ENCODE results near the gene XPNPEP1.

The XPNPEP1 gene

GRCh38 chr10:109866168-109866994, 56.9 kb downstream of the XPNPEP1 start:
- Histone ChIP-seq H3K9me3 (no peaks in the 10 kb centered on the region), H3K36me3 (replicated peaks) (peaks cover 14% of the 10 kb centered on the region), H3K4me3 (no peak overlapping the region), H3K4me1 (no peaks in the 10 kb centered on the region), H3K27me3 (ENCODE audit: low read depth) (no peaks in the 10 kb centered on the region)
- DNase-seq (ENCODE audit: low spot score in 2 of 2): no peak
- in situ Hi-C loops (cut with MboI; ENCODE audit: low sequenced_read_pairs): no loop called here

DNA sequence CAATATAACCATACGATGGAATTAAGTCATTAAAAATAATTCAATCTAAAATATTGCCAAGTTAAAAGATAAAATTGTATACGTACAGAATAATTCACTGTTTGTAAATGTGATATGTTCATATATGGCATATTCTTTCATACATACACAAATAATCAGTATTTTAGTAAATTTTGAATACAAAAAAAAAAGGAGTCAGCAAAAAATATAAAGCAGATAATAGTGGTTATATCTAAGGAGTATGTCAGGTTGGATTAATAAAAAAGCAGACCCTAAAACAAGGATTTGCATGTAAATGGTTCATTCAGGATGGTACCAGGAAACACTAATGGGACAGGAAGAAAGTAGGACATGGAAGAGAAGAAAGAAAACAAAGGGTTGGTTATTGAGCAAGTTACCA, 59.5 kb downstream of the XPNPEP1 start:
- in situ Hi-C loops (cut with MboI; ENCODE audit: low sequenced_read_pairs): no loop called here
- DNase-seq (ENCODE audit: low spot score in 2 of 2): no peak
- H3K36me3 ChIP-seq (replicated peaks): 0 out of 2 replicates have a peak, but pooled peaks cover 4% of the 10 kb centered on the region
- H3K4me3 ChIP-seq: no peak overlapping the region
- no peaks in the 10 kb centered on the region for H3K4me1 ChIP-seq
- no peaks in the 10 kb centered on the region for H3K27me3 ChIP-seq (ENCODE audit: low read depth)
- no peaks in the 10 kb centered on the region for H3K9me3 ChIP-seq

DNA sequence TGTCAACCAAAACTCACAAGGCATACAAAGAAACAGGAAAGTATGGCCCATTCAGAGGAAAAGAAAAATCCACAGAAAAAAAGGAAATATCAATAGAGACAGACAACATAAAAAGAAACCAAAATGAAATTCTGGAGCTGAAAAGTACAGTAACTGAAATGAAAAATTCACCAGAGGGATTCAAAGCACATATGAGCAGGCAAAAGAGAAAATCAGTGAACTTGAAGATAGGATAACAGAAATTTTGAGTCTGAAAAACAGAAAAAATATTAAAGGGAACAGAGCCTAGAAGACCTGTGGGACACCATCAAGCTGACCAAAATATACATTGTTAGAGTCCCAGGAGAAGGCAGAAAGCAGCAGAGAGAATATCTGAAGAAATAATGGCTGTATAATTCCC, 60.6 kb downstream of the XPNPEP1 start:
- 0 out of 2 replicates have a peak, but pooled peaks cover 4% of the 10 kb centered on the region for H3K36me3 ChIP-seq (replicated peaks)
- no peaks in the 10 kb centered on the region for H3K27me3 ChIP-seq (ENCODE audit: low read depth)
- DNase-seq (ENCODE audit: low spot score in 2 of 2): no peak
- no peak overlapping the region for H3K4me3 ChIP-seq
- no peaks in the 10 kb centered on the region for H3K9me3 ChIP-seq
- in situ Hi-C loops (cut with MboI; ENCODE audit: low sequenced_read_pairs): no loop called here
- no peaks in the 10 kb centered on the region for H3K4me1 ChIP-seq

GRCh38 chr10:109862041-109862440, 61.3 kb downstream of the XPNPEP1 start:
- Histone ChIP-seq H3K36me3 (replicated peaks) (0 out of 2 replicates have a peak, but pooled peaks cover 4% of the 10 kb centered on the region), H3K9me3 (no peaks in the 10 kb centered on the region), H3K4me1 (no peaks in the 10 kb centered on the region), H3K4me3 (no peak overlapping the region), H3K27me3 (ENCODE audit: low read depth) (no peaks in the 10 kb centered on the region)
- no peak for DNase-seq (ENCODE audit: low spot score in 2 of 2)
- in situ Hi-C loops (cut with MboI; ENCODE audit: low sequenced_read_pairs): no loop called here

- Histone ChIP-seq H3K4me3 (no peak overlapping the region), H3K27me3 (ENCODE audit: low read depth) (no peaks in the 10 kb centered on the region), H3K36me3 (replicated peaks) (0 out of 2 replicates have a peak, but pooled peaks cover 4% of the 10 kb centered on the region), H3K4me1 (no peaks in the 10 kb centered on the region), H3K9me3 (no peaks in the 10 kb centered on the region)
- in situ Hi-C loops (cut with MboI; ENCODE audit: low sequenced_read_pairs): no loop called here
- DNase-seq (ENCODE audit: low spot score in 2 of 2): no peak
Measured at GRCh38 chr10:109861081-109861480, 62.2 kb downstream of the XPNPEP1 start.

- no peaks in the 10 kb centered on the region for H3K9me3 ChIP-seq
- in situ Hi-C loops (cut with MboI; ENCODE audit: low sequenced_read_pairs): no loop called here
- no peaks in the 10 kb centered on the region for H3K4me1 ChIP-seq
- no peaks in the 10 kb centered on the region for H3K27me3 ChIP-seq (ENCODE audit: low read depth)
- H3K4me3 ChIP-seq: no peak overlapping the region
- H3K36me3 ChIP-seq (replicated peaks): no peaks in the 10 kb centered on the region
- DNase-seq (ENCODE audit: low spot score in 2 of 2): no peak
Measured at GRCh38 chr10:109859221-109859620, 64.1 kb downstream of the XPNPEP1 start.

DNA sequence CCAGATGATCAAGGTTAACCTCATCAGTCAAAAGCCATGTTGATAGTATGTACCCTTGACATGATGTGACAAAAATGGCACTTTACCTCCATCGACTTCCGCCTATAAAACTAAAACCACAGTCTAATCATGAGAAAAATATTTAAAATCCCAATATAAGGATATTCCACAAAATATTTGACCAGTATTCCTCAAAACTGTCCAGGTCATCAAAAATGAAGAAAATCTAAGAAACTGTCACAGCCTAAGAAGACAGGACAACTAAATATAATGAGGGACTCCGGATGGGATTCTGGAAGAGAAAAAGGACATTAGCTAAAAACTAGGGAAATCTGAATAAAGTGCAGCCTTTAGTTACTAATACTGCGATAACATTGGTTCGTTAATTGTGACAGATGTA, 67.6 kb downstream of the XPNPEP1 start:
- no peaks in the 10 kb centered on the region for H3K4me1 ChIP-seq
- DNase-seq (ENCODE audit: low spot score in 2 of 2): no peak
- H3K4me3 ChIP-seq: no peak overlapping the region
- in situ Hi-C loops (cut with MboI; ENCODE audit: low sequenced_read_pairs): no loop called here
- H3K36me3 ChIP-seq (replicated peaks): no peaks in the 10 kb centered on the region
- no peaks in the 10 kb centered on the region; the same call in 1 of the 2 replicates for H3K27me3 ChIP-seq (ENCODE audit: low read depth)
- H3K9me3 ChIP-seq: no peaks in the 10 kb centered on the region

DNA sequence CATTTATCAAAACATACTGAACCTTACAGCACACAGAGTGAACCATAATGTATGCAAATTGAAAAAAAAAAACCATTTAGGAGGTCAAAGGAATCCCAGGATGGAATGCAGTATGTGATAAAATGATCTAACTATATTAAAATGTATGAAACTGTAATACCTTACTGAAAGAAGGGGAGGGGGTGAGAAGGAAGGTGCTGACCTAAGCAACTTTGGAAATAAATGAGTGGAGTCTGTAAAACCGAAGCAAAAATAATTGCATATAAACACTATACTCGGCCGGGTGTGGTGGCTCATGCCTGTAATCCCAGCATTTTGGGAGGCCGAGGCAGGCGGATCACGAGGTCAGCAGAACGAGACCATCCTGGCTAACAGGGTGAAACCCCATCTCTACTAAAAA, 69.4 kb downstream of the XPNPEP1 start:
- Histone ChIP-seq H3K4me3 (no peak overlapping the region), H3K9me3 (no peaks in the 10 kb centered on the region), H3K27me3 (ENCODE audit: low read depth) (no peaks in the 10 kb centered on the region; the same call in 1 of the 2 replicates), H3K4me1 (no peaks in the 10 kb centered on the region), H3K36me3 (replicated peaks) (no peaks in the 10 kb centered on the region)
- DNase-seq (ENCODE audit: low spot score in 2 of 2): no peak
- in situ Hi-C loops (cut with MboI; ENCODE audit: low sequenced_read_pairs): no loop called here

GRCh38 chr10:109852475-109853037, 70.8 kb downstream of the XPNPEP1 start:
- Histone ChIP-seq H3K4me1 (no peaks in the 10 kb centered on the region), H3K27me3 (ENCODE audit: low read depth) (no peaks in the 10 kb centered on the region; the same call in 1 of the 2 replicates), H3K9me3 (no peaks in the 10 kb centered on the region), H3K4me3 (no peak overlapping the region), H3K36me3 (replicated peaks) (no peaks in the 10 kb centered on the region)
- in situ Hi-C loops (cut with MboI; ENCODE audit: low sequenced_read_pairs): no loop called here
- DNase-seq (ENCODE audit: low spot score in 2 of 2): peak; percentile 57 to 86

DNA sequence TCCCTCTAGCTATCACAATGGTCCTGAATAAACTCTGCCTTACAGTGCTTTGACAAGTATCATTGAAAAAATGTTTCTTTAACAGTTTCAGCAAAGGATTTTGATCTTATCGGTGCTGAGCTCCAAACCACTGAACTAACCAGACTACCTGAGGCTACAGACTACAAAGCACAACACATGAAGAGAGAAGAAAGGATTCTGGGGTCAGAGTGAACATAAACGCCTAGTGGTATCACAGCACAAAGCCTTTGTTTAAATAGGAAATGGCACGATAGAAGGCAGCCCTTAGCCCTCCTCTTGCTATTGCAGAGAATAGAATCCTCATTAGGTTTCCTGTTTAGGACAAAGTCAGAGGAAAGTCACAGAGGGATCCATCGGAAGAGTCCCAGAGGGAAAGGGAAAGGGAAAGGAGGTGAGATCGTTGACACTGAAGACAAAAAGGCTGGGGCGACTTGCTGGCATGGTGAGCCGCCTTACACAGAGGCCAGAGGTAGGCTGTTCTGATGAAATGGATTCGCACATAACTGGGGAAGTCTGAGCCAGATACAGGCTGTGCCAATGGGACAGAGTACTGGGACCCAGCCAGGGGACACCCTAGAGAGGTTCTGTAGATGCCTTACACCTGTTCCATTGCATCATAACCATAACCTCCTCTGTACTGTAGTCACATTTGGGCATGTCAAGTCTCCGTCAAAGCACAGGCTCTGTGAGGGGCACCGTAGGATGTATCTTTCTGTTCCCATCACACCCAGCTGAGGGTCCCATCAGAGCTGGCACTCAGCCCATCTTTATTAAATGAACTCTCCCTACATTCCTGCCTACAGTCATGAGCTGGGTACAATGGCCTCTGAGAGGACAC, 71.5 kb downstream of the XPNPEP1 start:
- Histone ChIP-seq H3K4me3 (no peak overlapping the region), H3K36me3 (replicated peaks) (no peaks in the 10 kb centered on the region), H3K27me3 (ENCODE audit: low read depth) (peaks cover 5% of the 10 kb centered on the region; the same call in 1 of the 2 replicates), H3K9me3 (no peaks in the 10 kb centered on the region), H3K4me1 (no peaks in the 10 kb centered on the region)
- no peak for DNase-seq (ENCODE audit: low spot score in 2 of 2)
- in situ Hi-C loops (cut with MboI; ENCODE audit: low sequenced_read_pairs): no loop called here

DNA sequence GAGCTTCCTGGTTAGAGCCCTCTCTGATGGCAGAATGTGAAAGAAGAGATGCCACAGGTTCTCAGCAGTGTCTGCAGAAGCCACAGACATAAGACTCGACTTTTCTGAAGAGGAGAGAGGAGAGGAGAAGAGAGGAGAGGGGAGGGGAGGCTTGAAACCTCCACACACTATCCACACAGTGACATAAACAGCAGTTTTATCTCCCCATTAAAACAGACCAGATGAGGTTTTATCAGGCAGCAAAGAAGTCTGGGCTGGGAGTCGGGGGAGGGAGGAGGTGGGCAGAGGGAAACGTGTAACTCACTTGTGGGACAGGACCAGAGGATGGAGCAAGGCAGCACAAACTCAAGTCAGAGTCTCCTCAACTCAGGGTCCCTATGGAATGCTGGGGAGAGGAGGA, 76.5 kb downstream of the XPNPEP1 start:
- H3K9me3 ChIP-seq: no peaks in the 10 kb centered on the region
- H3K4me1 ChIP-seq: no peaks in the 10 kb centered on the region
- in situ Hi-C loops (cut with MboI; ENCODE audit: low sequenced_read_pairs): no loop called here
- no peak overlapping the region for H3K4me3 ChIP-seq
- H3K36me3 ChIP-seq (replicated peaks): no peaks in the 10 kb centered on the region
- peaks cover 10% of the 10 kb centered on the region for H3K27me3 ChIP-seq (ENCODE audit: low read depth)
- DNase-seq (ENCODE audit: low spot score in 2 of 2): no peak

GRCh38 chr10:109845308-109845707, 78.0 kb downstream of the XPNPEP1 start:
- Histone ChIP-seq H3K9me3 (no peaks in the 10 kb centered on the region), H3K4me1 (no peaks in the 10 kb centered on the region), H3K36me3 (replicated peaks) (no peaks in the 10 kb centered on the region), H3K4me3 (no peak overlapping the region), H3K27me3 (ENCODE audit: low read depth) (peaks cover 10% of the 10 kb centered on the region)
- in situ Hi-C loops (cut with MboI; ENCODE audit: low sequenced_read_pairs): no loop called here
- no peak for DNase-seq (ENCODE audit: low spot score in 2 of 2)

DNA sequence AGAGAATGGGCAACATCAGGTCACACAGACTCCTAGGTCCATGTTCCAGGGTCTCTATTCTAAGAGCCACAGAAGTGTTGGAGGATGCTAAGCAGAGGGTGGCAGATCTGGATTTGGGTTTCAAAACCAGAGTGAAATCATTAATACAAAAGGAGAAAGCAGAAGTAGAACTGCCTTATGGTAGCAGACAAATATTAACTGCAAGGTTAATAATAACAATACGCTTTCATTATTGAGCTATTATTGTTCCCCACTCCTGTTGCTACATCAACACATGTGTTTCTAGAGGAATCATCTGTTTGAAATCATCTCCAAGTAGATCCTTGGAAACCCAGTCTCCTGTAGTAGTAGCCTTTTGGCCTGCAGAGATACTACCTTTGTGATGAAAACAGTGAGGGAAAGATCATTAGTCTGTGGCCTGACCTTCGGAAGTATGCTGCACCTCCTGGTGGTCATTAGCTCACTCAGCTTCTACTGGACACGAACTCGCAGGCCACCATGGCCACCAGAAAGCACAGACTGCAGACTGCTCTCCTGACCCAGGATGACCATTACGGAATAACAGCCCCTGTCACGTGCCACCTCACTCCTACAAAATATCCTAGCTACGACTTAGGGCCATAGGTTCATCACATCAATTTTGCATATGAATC, 84.6 kb downstream of the XPNPEP1 start:
- 0 out of 2 replicates have a peak, but pooled peaks cover 5% of the 10 kb centered on the region for H3K27me3 ChIP-seq (ENCODE audit: low read depth)
- H3K4me1 ChIP-seq: no peaks in the 10 kb centered on the region
- H3K9me3 ChIP-seq: no peaks in the 10 kb centered on the region
- H3K4me3 ChIP-seq: no peak overlapping the region
- H3K36me3 ChIP-seq (replicated peaks): no peaks in the 10 kb centered on the region
- no peak for DNase-seq (ENCODE audit: low spot score in 2 of 2)
- in situ Hi-C loops (cut with MboI; ENCODE audit: low sequenced_read_pairs): no loop called here

All from HAP-1 (cell line).